WTC11 (cell line): ENCODE measurements around the gene TGFBR1.

Experiments used
- FOXP4 ChIP-seq: sonication (generic); formaldehyde crosslinking; IDR thresholded peaks from 2 replicates; pipeline ENCODE4 v1.8.0; 2022; ENCODE audit warnings: mild to moderate bottlenecking, missing genetic modification reagents
- NR3C1 ChIP-seq: sonication (generic); formaldehyde crosslinking; conservative IDR thresholded peaks from 2 replicates; pipeline ENCODE4 v1.8.1; 2023; ENCODE audit warnings: low read depth, mild to moderate bottlenecking, missing genetic modification reagents
- PREB ChIP-seq: sonication (generic); formaldehyde crosslinking; IDR thresholded peaks from 2 replicates; pipeline ENCODE4 v1.8.1; 2022; ENCODE audit warnings: mild to moderate bottlenecking, missing genetic modification reagents, moderate library complexity, borderline replicate concordance
- SP1 ChIP-seq: sonication (generic); formaldehyde crosslinking; conservative IDR thresholded peaks from 2 replicates; pipeline ENCODE4 v1.8.1; 2022; ENCODE audit warnings: missing genetic modification reagents
- TF ChIP-seq, protein P1 (sequence below): fragments of 200-600 bp; IDR thresholded peaks from 2 replicates; pipeline ENCODE4 v1.8.0; 2022; ENCODE audit warnings: antibody characterized with exemption

DNA sequence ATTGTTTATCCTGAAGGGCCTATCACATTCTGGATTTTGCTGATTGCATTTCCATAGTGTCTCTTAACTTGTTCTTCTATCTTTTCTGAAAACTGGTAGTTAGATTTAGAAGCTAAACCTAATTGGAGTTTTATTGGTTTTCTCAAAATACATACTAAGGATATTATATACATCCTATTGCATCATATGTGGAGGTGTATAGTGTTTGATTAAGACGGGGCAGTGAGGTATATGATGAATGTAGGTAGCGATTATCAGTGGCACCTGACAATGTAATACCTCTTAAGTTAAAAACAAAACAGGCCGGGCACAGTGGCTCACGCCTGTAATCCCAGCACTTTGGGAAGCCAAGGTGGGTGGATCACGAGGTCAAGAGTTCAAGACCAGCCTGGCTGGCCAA, 35.0 kb downstream of the TGFBR1 start:
- TF ChIP-seq PREB (CRISPR knock-in tag), result no peak
- TF ChIP-seq SP1, result no peak
- TF ChIP-seq FOXP4, result no peak
- TF ChIP-seq NR3C1 (CRISPR knock-in tag), result no peak
- TF ChIP-seq, protein P1, sequence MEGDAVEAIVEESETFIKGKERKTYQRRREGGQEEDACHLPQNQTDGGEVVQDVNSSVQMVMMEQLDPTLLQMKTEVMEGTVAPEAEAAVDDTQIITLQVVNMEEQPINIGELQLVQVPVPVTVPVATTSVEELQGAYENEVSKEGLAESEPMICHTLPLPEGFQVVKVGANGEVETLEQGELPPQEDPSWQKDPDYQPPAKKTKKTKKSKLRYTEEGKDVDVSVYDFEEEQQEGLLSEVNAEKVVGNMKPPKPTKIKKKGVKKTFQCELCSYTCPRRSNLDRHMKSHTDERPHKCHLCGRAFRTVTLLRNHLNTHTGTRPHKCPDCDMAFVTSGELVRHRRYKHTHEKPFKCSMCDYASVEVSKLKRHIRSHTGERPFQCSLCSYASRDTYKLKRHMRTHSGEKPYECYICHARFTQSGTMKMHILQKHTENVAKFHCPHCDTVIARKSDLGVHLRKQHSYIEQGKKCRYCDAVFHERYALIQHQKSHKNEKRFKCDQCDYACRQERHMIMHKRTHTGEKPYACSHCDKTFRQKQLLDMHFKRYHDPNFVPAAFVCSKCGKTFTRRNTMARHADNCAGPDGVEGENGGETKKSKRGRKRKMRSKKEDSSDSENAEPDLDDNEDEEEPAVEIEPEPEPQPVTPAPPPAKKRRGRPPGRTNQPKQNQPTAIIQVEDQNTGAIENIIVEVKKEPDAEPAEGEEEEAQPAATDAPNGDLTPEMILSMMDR, result no peak
